GM19043 (cell line): Measurements from ENCODE around the gene STRADB.
"Not testable (repeated sequence)": the region's sequence is repeated elsewhere in the genome, so short reads cannot be mapped to it uniquely, and the experiment has no call there.

Experiments
- ATAC-seq: cut with Tn5 transposase; IDR thresholded peaks from one replicate; pipeline ENCODE4 v1.9.1; 2021; ENCODE audit warnings: low read depth; ENCODE audit not compliant: unreplicated experiment

STRADB gene

GRCh38 chr2:201465524-201465971 is 14.0 kb downstream of the STRADB start:
- ATAC-seq: no peak

GRCh38 chr2:201466050-201466675 is 14.6 kb downstream of the STRADB start:
- no peak for ATAC-seq

GRCh38 chr2:201467666-201468065 is 16.1 kb downstream of the STRADB start:
- no peak for ATAC-seq

- ATAC-seq: no peak
These were observed 19.5 kb downstream of the STRADB start for GRCh38 chr2:201470821-201471731.

GRCh38 chr2:201471732-201472393 is 20.3 kb downstream of the STRADB start:
- ATAC-seq: no peak

GRCh38 chr2:201472411-201472810 is 20.9 kb downstream of the STRADB start:
- ATAC-seq: no peak

- ATAC-seq: no peak
These were observed 31.0 kb downstream of the STRADB start for GRCh38 chr2:201482543-201482942.

- ATAC-seq: no peak
These were observed 31.8 kb downstream of the STRADB start for GRCh38 chr2:201483342-201483741.

GRCh38 chr2:201483758-201484157 is 32.2 kb downstream of the STRADB start:
- not testable (repeated sequence) for ATAC-seq

- ATAC-seq: no peak
These were observed 33.3 kb downstream of the STRADB start for GRCh38 chr2:201484805-201485204.

- ATAC-seq: no peak
These were observed 38.8 kb downstream of the STRADB start for GRCh38 chr2:201490291-201490690.

GRCh38 chr2:201496785-201497184 is 45.2 kb downstream of the STRADB start:
- no peak for ATAC-seq

- no peak for ATAC-seq
These were observed 49.0 kb downstream of the STRADB start for GRCh38 chr2:201500534-201500933.

- no peak for ATAC-seq
These were observed 51.2 kb downstream of the STRADB start for GRCh38 chr2:201502713-201503112.

GRCh38 chr2:201507725-201508124 is 56.2 kb downstream of the STRADB start:
- no peak for ATAC-seq

- ATAC-seq: no peak
These were observed 61.7 kb downstream of the STRADB start for GRCh38 chr2:201513271-201513670.

- no peak for ATAC-seq
These were observed 64.2 kb downstream of the STRADB start for GRCh38 chr2:201515573-201516246.

GRCh38 chr2:201517094-201517493 is 65.6 kb downstream of the STRADB start:
- no peak for ATAC-seq

GRCh38 chr2:201520201-201520600 is 68.7 kb downstream of the STRADB start:
- no peak for ATAC-seq

GRCh38 chr2:201522965-201523364 is 71.4 kb downstream of the STRADB start:
- ATAC-seq: no peak

GRCh38 chr2:201523506-201523905 is 72.0 kb downstream of the STRADB start:
- no peak for ATAC-seq
